BE2C (cell line): Measurements from ENCODE around the gene OR52E4.

Experiments
- DNase-seq: peaks from one replicate; pipeline ENCODE4 v3.0.0-alpha.2; 2020
- H3K27me3 ChIP-seq: fragments of 250-450 bp; sonication (Bioruptor Pico); 2 replicates; pipeline ENCODE4 v1.5.1; 2020; ENCODE audit warnings: mild to moderate bottlenecking
- H3K36me3 ChIP-seq: fragments of 250-450 bp; sonication (Bioruptor Pico); 2 replicates; pipeline ENCODE4 v1.5.1; 2020; ENCODE audit warnings: mild to moderate bottlenecking
- H3K4me1 ChIP-seq: fragments of 250-450 bp; sonication (Bioruptor Pico); 2 replicates; pipeline ENCODE4 v1.5.1; 2020
- H3K4me3 ChIP-seq: 2 replicates; pipeline ENCODE4 v1.5.1; 2011; ENCODE audit warnings: low read depth, low read length
- H3K9me3 ChIP-seq: fragments of 250-450 bp; sonication (Bioruptor Pico); 2 replicates; pipeline ENCODE4 v1.5.1; 2020
- TF ChIP-seq, protein P1 (sequence below): IDR thresholded peaks from 2 replicates; pipeline ENCODE4 v1.5.1; 2012; ENCODE audit warnings: mild to moderate bottlenecking, low read depth, low read length

The OR52E4 gene

DNA sequence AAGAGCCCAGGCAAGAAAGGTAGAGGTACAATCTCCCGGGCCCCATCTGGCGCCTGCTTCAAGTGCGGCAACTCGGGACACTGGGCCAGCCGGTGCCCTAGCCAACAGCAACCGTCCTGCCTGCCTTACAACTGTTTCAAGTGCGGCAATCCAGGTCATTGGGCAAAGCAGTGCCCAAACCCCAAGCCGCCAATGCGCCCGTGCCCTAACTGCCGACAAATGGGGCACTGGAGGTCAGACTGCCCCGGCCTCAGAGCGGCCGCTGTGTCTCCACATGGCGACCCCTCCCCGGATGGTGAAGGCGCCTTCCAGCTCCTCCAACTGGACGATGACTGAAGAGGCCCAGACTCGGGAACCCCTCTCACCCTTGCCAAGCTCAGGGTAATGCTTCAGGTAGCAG is 50.2 kb downstream of the OR52E4 start:
- Histone ChIP-seq H3K4me3 (no peak overlapping the region), H3K9me3 (no peaks in the 10 kb centered on the region), H3K36me3 (no peaks in the 10 kb centered on the region), H3K27me3 (no peaks in the 10 kb centered on the region), H3K4me1 (no peaks in the 10 kb centered on the region)
- no peak for DNase-seq
- TF ChIP-seq, protein P1, sequence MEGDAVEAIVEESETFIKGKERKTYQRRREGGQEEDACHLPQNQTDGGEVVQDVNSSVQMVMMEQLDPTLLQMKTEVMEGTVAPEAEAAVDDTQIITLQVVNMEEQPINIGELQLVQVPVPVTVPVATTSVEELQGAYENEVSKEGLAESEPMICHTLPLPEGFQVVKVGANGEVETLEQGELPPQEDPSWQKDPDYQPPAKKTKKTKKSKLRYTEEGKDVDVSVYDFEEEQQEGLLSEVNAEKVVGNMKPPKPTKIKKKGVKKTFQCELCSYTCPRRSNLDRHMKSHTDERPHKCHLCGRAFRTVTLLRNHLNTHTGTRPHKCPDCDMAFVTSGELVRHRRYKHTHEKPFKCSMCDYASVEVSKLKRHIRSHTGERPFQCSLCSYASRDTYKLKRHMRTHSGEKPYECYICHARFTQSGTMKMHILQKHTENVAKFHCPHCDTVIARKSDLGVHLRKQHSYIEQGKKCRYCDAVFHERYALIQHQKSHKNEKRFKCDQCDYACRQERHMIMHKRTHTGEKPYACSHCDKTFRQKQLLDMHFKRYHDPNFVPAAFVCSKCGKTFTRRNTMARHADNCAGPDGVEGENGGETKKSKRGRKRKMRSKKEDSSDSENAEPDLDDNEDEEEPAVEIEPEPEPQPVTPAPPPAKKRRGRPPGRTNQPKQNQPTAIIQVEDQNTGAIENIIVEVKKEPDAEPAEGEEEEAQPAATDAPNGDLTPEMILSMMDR, result no peak

DNA sequence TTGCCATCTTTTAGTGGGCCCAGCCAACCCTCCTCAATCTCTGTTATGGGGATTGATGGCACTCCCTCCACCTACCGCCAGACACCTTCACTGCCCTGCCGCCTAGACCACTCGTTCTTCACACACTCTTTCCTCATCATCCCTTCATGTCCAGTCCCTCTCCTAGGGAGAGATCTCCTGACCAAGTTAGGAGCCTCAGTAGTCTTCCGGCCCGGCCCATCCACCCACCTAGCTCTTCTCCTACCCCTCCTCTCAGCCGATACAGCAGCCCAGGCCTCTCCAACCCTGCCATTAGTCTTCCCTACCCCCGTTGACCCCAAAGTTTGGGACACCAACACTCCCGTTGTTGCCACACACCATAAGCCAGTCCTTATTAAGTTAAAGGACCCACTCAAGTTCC is 50.6 kb downstream of the OR52E4 start:
- H3K27me3 ChIP-seq, result no peaks in the 10 kb centered on the region
- H3K36me3 ChIP-seq, result no peaks in the 10 kb centered on the region
- no peaks in the 10 kb centered on the region for H3K4me1 ChIP-seq
- H3K9me3 ChIP-seq, result no peaks in the 10 kb centered on the region
- TF ChIP-seq, protein P1, result no peak
- no peak for DNase-seq
- no peak overlapping the region for H3K4me3 ChIP-seq

DNA sequence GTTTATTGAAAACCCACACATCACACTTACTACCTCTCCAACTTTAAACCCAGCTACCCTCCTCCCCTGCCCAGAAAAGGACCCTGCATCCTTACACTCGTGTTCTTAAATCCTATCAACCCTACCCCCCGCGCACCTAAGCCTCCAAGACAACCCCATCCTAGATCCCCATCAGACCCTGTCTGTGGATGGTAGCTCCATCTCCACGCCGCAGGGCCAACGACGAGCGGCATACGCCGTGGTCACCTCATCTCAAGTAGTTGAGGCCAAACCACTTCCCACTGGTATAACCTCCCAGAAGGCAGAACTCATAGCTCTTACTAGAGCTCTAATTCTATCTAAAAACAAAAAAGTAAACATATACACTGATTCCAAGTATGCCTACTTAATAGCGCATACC is 52.2 kb downstream of the OR52E4 start:
- TF ChIP-seq, protein P1, result no peak
- Histone ChIP-seq H3K4me1 (no peaks in the 10 kb centered on the region), H3K9me3 (no peaks in the 10 kb centered on the region), H3K27me3 (no peaks in the 10 kb centered on the region), H3K36me3 (no peaks in the 10 kb centered on the region), H3K4me3 (no peak overlapping the region)
- no peak for DNase-seq

DNA sequence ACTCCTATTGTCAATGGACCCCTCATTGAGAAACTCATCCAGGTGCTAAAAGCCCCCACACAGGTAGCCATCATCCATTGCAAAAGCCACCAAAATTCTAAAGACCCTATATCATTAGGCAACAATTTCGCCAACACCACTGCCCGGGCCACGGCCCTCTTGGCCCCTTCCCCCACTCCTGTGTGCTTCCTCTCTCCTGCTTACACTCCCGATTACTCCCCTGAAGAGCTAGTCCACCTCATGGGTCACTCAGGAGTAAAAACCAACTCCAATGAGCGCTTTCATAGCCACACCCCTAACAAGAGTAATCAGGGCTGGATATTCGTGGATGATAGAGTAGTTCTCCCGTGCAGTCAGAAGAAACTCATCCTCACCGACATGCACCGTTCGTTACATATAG is 52.7 kb downstream of the OR52E4 start:
- Histone ChIP-seq H3K36me3 (no peaks in the 10 kb centered on the region), H3K4me1 (no peaks in the 10 kb centered on the region), H3K27me3 (no peaks in the 10 kb centered on the region), H3K4me3 (no peak overlapping the region), H3K9me3 (no peaks in the 10 kb centered on the region)
- TF ChIP-seq, protein P1, result no peak
- no peak for DNase-seq
